COLO829 (cell line): ENCODE measurements around the gene PTTG1IP.
"Not testable (repeated sequence)": the region's sequence is repeated elsewhere in the genome, so short reads cannot be mapped to it uniquely, and the experiment has no call there.

Source experiments
- DNase-seq: peaks from one replicate; pipeline ENCODE4 v3.0.0; 2012; ENCODE audit warnings: low spot score

The PTTG1IP gene

GRCh38 chr21:44881198-44881872 is 7.8 kb upstream of the PTTG1IP start:
- DNase-seq, result no peak

DNA sequence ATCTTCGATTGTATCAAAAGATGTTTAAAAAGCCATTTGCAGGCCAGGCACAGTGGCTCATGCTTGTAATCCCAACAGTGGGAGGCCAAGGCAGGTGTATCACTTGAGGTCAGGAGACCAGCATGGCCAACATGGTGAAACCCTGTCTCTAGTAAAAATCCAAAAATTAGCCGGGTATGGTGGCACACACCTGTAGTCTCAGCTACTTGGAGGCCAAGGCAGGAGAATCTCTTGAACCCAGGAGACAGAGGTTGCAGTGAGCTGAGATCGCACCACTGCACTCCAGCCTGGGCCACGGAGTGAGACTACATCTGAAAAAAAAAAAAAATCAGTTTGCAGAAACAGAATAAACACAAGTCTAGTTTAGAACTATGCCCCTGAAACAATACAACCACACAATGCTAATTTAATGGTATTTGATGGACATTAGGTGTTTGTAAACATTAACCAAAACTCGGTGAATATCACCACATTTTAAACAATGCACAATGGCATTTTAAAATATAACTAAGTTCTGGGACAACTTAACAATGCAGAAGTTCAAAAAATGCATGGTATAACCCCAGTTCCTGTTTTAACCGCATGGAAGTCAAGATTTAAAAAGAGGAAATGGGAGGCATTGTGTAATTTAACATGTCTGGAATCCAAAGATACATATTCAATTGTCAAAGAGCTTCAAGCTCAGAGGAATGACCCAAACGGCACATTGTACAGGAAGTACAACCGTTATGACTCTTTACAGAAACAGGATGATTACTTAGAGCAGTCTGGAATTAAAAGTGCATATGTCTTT is 7.1 kb upstream of the PTTG1IP start:
- no peak for DNase-seq

DNA sequence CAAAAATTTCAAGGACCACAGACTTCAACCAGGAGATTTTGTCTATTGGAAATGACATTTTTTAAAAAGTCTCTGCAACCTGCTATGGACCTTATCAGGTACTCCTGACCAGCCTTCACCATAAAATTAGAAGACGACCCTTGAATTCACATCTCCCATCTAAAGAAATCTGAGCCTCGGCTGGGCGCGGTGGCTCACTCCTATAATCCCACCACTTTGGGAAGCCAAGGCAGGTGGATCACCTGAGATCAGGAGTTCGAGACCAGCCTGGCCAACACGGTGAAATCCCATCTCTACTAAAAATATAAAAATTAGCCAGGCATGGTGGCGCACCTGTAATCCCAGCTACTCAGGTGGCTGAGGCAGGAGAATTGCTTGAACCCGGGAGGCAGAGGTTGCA is 5.7 kb upstream of the PTTG1IP start:
- not testable (repeated sequence) for DNase-seq

DNA sequence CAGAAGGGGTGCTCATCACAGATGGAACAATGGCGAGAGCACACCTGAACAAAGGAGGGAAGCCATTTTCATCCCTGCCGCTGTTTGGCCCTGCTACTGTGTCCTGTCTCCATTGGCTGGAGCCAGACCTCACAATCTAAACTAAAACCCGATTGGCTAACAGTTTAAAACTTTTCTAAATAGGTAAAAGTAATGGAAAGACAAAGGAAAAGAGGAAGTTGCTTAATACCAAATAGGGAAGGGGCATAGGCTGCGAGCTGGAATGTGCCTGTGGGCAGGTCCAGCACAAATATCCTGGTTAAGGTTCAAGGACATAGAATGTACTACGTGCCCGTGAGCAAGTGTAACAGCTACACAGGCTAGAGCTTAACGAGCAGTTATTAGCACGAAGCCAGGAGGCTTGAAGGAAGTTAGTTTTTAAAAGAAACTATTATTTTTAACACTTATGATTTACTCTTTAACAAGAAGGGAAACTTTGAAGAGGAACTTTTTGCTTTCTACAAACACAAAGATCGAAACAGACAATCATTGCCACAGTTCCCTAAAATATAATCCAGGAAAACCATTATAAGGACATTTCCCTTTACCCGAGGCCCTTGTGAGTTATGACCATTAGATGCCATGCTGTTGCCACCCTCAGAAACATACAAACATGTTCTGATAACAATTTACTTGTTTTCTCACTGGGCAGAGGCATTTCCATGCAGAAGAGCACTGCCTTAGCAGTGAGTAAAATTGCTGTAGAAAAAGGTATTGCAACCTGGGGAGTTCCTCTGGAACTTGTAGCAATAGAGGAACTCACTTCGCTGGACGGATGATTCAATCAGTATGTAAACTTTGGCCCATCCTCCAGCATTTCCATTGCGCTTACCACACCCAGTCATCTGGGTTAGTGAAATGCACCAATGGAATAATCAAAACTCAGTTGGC is 4.8 kb upstream of the PTTG1IP start:
- no peak for DNase-seq

DNA sequence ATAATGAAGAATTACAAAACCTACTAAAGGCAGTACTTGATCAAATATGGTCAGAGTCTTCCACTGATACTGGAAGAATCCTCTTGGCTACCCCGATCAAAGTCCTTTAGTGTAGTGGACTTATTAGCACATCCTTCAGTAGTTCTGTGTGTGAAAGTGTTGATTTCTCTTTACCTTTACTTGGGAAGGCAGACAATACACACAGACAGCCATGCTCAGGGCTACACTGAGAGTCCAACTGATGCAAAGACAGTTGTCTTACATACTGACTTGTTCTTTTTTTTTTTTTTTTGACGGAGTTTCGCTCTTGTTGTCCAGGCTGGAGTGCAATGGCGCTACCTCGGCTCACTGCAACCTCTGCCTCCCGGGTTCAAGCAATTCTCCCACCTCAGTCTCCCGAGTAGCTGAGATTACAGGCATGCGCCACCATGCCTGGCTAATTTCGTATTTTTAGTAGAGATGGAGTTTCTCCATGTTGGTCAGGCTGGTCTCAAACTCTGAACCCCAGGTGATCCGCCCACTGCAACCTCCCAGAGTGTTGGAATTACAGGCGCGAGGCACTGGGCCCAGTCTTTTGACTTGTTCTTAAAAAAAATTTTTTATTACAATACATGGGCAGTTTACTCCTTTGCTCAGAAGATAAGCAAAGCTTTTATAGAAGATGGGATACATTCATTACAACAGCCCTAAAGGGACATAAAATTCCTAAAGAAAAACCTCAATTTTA is 3.5 kb upstream of the PTTG1IP start:
- DNase-seq, result no peak

GRCh38 chr21:44875316-44875700 is 1.8 kb upstream of the PTTG1IP start:
- no peak for DNase-seq

- no peak for DNase-seq
These were observed 1.2 kb upstream of the PTTG1IP start for GRCh38 chr21:44874497-44875315.

GRCh38 chr21:44874240-44874496 is 678 bp upstream of the PTTG1IP start:
- no peak for DNase-seq

- DNase-seq, result no peak
These were observed 688 bp downstream of the PTTG1IP start for GRCh38 chr21:44872649-44873355.

GRCh38 chr21:44872323-44872648 is 1.2 kb downstream of the PTTG1IP start:
- no peak for DNase-seq

DNA sequence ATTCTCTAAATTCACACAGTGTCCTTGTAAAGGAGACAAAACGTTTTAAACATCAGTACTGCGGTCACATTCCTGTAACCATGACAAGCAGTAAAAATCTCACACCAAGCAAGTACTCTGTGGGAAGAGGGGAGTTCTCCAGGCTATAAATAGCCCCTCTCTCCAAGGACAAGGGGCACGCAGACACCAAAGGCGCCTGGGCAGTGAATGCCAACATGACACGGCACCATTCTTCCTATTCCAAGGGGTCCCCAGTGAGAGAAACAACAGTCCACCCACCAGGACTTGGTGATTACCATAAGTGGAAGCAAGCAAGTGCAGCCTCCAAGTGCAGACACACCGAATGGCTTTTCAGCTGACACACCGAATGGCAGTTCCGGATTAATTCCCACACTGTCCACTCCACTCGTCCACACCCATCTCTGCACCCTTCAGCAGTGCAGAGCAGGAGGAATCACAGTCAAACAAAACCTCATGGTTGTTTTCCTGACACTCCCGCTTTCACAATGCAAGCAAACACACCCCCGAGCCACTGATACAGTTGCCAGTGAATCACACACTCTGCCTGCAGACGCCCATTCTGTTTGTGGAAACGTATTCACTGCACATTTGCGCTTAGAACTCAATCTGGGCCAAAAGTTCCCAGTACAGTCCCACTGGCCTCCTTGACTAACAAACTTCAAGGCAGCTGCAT is 1.8 kb downstream of the PTTG1IP start:
- DNase-seq, result no peak

- DNase-seq, result no peak
These were observed 2.6 kb downstream of the PTTG1IP start for GRCh38 chr21:44870748-44871495.

- peak; percentile 88 for DNase-seq
These were observed 3.4 kb downstream of the PTTG1IP start for GRCh38 chr21:44869781-44870747.

DNA sequence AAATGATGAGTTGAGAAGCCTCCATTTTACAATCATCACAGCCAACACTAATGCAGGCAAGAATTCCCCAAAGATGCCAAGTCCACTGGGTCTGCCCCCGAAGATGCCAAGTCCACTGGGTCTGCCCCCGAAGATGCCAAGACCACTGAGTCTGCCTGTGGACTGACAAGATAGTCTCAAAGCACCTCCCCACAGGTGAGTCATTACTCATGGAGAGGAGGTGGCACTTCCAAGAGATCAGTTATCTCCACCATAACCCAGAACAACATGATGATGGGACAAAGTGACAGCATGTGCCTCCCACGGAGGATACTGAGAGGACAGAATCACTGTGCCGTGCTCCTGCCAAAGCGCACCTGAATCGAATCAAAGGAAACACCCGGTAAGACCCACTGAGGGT is 4.8 kb downstream of the PTTG1IP start:
- DNase-seq, result no peak

GRCh38 chr21:44867999-44868700 is 5.3 kb downstream of the PTTG1IP start:
- DNase-seq, result no peak

DNA sequence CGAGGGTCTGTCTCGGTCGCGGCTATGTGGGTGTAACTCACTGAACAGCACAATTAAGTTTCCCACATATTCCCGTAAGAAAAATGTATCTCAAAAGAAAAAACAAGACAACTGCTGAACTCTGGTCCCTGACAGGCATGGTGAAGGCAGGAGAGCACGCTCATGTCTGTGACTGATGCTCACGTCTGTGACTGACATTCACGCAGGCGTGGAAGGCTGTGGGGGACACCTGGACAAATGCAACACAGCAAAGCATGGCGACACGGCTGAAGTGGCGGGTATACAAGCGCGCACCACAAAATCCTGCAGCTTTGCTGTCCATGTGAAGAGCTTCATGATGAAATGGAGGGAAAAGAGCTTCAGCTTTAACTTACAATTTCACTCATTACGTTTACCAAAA is 6.0 kb downstream of the PTTG1IP start:
- DNase-seq, result no peak

DNA sequence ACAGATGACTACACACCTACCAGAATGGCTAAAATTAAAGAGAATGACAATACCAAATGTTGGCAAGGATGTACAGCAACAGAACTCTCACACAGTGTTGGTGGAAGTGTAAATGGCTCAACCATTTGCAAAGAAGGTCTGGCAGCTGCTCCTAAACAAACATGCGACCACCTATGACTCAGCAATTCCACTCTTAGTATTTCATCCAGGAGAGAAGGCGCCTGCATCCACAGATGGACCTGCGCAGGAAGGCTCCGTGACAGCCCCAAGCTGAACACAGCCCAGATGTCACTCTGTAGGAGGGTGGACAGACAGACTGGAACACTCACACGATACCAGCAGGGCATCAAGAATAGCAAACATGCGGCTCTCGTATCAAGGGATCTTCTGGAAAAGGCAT is 6.7 kb downstream of the PTTG1IP start:
- DNase-seq, result no peak
